CD4-positive, alpha-beta T cell treated with Interleukin-10 for 1 hour (primary cell): Measurements from ENCODE around the gene HOXC9.

Experiments used
- DNase-seq: peaks from one replicate; pipeline ENCODE4 v3.0.0-alpha.2; 2020

HOXC9 gene

GRCh38 chr12:54042970-54043853, 43.3 kb downstream of the HOXC9 start:
- DNase-seq, result no peak

GRCh38 chr12:54044425-54045103, 44.6 kb downstream of the HOXC9 start:
- no peak for DNase-seq

- no peak for DNase-seq
These were observed 45.4 kb downstream of the HOXC9 start for GRCh38 chr12:54045401-54045800.

GRCh38 chr12:54045868-54046521, 46.0 kb downstream of the HOXC9 start:
- no peak for DNase-seq

GRCh38 chr12:54046809-54047159, 46.8 kb downstream of the HOXC9 start:
- no peak for DNase-seq

- DNase-seq, result no peak
These were observed 47.4 kb downstream of the HOXC9 start for GRCh38 chr12:54047160-54047963.

- no peak for DNase-seq
These were observed 48.0 kb downstream of the HOXC9 start for GRCh38 chr12:54047964-54048303.

GRCh38 chr12:54048406-54049093, 48.6 kb downstream of the HOXC9 start:
- DNase-seq, result no peak

- DNase-seq, result no peak
These were observed 49.1 kb downstream of the HOXC9 start for GRCh38 chr12:54049108-54049507.

GRCh38 chr12:54050482-54050810, 50.5 kb downstream of the HOXC9 start:
- no peak for DNase-seq

- no peak for DNase-seq
These were observed 51.3 kb downstream of the HOXC9 start for GRCh38 chr12:54051026-54051842.

GRCh38 chr12:54051874-54052437, 52.0 kb downstream of the HOXC9 start:
- DNase-seq, result no peak

- no peak for DNase-seq
These were observed 52.6 kb downstream of the HOXC9 start for GRCh38 chr12:54052438-54053002.
